Stimulated activated CD8-positive, alpha-beta memory T cell treated with anti-CD3 and anti-CD28 coated beads, Interleukin-15, amount 100 ng/mL, for 1 hour (primary cell): ENCODE data around the gene CRTC1.

Experiments
- DNase-seq: peaks from one replicate; pipeline ENCODE4 v3.0.0-alpha.2; 2020; ENCODE audit warnings: low read depth

The CRTC1 gene

GRCh38 chr19:18683109-18683957, at the start of gene CRTC1:
TSS of gene CRTC1 (plus strand) at chr19:18683680. CDS start at chr19:18683703, 23 bp downstream.
- DNase-seq, result peak; percentile 92

- no peak for DNase-seq
Measured at GRCh38 chr19:18634612-18635297, 48.7 kb upstream of the CRTC1 start.

- no peak for DNase-seq
Measured at GRCh38 chr19:18635831-18636182, 47.7 kb upstream of the CRTC1 start.

GRCh38 chr19:18636183-18636968, 47.1 kb upstream of the CRTC1 start:
- DNase-seq, result peak; percentile 100

GRCh38 chr19:18636969-18637629, 46.4 kb upstream of the CRTC1 start, which contains the start of gene KLHL26:
TSS of gene KLHL26 (plus strand) at chr19:18637028. CDS start at chr19:18637055, 27 bp downstream.
- no peak for DNase-seq

GRCh38 chr19:18637673-18638630, 45.5 kb upstream of the CRTC1 start:
- DNase-seq, result no peak

- DNase-seq, result no peak
Measured at GRCh38 chr19:18639706-18640243, 43.7 kb upstream of the CRTC1 start.

GRCh38 chr19:18644196-18645034, 39.1 kb upstream of the CRTC1 start:
- no peak for DNase-seq

- no peak for DNase-seq
Measured at GRCh38 chr19:18645035-18645511, 38.4 kb upstream of the CRTC1 start.

- DNase-seq, result no peak
Measured at GRCh38 chr19:18646535-18647370, 36.7 kb upstream of the CRTC1 start.

GRCh38 chr19:18647371-18647767, 36.1 kb upstream of the CRTC1 start:
- DNase-seq, result no peak

GRCh38 chr19:18647807-18648206, 35.7 kb upstream of the CRTC1 start:
- no peak for DNase-seq

- no peak for DNase-seq
Measured at GRCh38 chr19:18648973-18649315, 34.5 kb upstream of the CRTC1 start.

- DNase-seq, result no peak
Measured at GRCh38 chr19:18649371-18650020, 34.0 kb upstream of the CRTC1 start.

- no peak for DNase-seq
Measured at GRCh38 chr19:18650021-18650390, 33.5 kb upstream of the CRTC1 start.

GRCh38 chr19:18650468-18651041, 32.9 kb upstream of the CRTC1 start:
- no peak for DNase-seq

GRCh38 chr19:18651300-18651699, 32.2 kb upstream of the CRTC1 start:
- no peak for DNase-seq

GRCh38 chr19:18651733-18652132, 31.7 kb upstream of the CRTC1 start:
- DNase-seq, result no peak
